Liver (tissue), 3 donors: Measurements from ENCODE around the gene HSPA12A.

ENCODE experiments used
- GABPA ChIP-seq, 2 donors: IDR thresholded peaks in 1 of 2; conservative IDR thresholded peaks in 1 of 2; 2 replicates each; pipeline ENCODE4 v1.6.1; 2016; ENCODE audit warnings: antibody characterized with exemption in 2 of 2, mild to moderate bottlenecking in 1 of 2, moderate library complexity in 1 of 2
- RXRA ChIP-seq, 2 donors: IDR thresholded peaks; 2 replicates each; pipeline ENCODE4 v1.6.1; 2017 to 2018; ENCODE audit warnings: antibody characterized with exemption in 2 of 2, mild to moderate bottlenecking in 1 of 2
- TF ChIP-seq, protein P1 (sequence below): fragments of 150-350 bp; IDR thresholded peaks from 2 replicates; pipeline ENCODE4 v1.5.1; 2017; ENCODE audit warnings: improper control_type of control experiment, low read depth, low read length; ENCODE audit not compliant: missing input control
- donor health status: healthy.
- donor health status: healthy.

DNA sequence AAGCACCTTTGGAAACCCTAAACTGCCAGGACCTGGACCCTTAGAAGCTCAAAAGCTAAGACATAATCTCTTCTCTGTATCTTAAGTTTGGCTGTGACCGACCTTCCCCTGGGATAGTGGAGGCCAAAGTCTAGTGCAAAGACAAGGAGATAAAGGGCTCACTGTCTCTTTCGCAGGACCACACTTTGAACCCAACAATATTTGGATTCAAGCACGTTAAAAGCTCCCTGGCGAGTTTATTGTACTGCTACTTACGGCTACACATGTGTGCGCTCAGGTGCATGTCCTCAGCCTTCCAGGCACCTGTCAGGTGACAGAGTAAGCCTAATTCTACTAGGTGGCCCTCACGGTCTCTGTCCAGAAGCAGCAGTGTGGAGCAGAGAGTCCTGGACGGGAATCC lies 65.7 kb downstream of the HSPA12A start:
- TF ChIP-seq, protein P1, sequence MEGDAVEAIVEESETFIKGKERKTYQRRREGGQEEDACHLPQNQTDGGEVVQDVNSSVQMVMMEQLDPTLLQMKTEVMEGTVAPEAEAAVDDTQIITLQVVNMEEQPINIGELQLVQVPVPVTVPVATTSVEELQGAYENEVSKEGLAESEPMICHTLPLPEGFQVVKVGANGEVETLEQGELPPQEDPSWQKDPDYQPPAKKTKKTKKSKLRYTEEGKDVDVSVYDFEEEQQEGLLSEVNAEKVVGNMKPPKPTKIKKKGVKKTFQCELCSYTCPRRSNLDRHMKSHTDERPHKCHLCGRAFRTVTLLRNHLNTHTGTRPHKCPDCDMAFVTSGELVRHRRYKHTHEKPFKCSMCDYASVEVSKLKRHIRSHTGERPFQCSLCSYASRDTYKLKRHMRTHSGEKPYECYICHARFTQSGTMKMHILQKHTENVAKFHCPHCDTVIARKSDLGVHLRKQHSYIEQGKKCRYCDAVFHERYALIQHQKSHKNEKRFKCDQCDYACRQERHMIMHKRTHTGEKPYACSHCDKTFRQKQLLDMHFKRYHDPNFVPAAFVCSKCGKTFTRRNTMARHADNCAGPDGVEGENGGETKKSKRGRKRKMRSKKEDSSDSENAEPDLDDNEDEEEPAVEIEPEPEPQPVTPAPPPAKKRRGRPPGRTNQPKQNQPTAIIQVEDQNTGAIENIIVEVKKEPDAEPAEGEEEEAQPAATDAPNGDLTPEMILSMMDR = no peak
- TF ChIP-seq RXRA (IDR thresholded peaks at IDR 0.05) = no peak
- TF ChIP-seq GABPA (IDR thresholded peaks at IDR 0.05 in 1 of 2, conservative IDR thresholded peaks at IDR 0.05 in 1 of 2) = no peak
